K562 (cell line): ENCODE data around the gene DGCR8. TPM values are rescaled to one million over a fixed set of nuclear protein-coding genes. Genes with fewer than 3 reads are reported as not detected.
A peak's percentile ranks its signal among the peaks of the same experiment; 100 is the strongest.

ENCODE experiments used
- ARID2 ChIP-seq: fragments of 450-650 bp; IDR thresholded peaks from 2 replicates; pipeline ENCODE4 v1.6.1; 2017; ENCODE audit warnings: antibody characterized with exemption, mild to moderate bottlenecking
- CHD4 ChIP-seq: fragments of 200-600 bp; sonication (generic); IDR thresholded peaks from 3 replicates; pipeline ENCODE4 v1.6.1; 2012; ENCODE audit warnings: low read depth, mild to moderate bottlenecking, mixed read lengths, low read length, inconsistent platforms; ENCODE audit not compliant: insufficient read depth, insufficient replicate concordance, poor library complexity, severe bottlenecking
- FOXM1 ChIP-seq, 2 experiments: fragments of 450-650 bp in 1 of 2; sonication (generic) in 1 of 2; formaldehyde crosslinking in 1 of 2; IDR thresholded peaks; 2 replicates each; pipeline versions ENCODE4 v1.6.1 to v1.9.0; 2017 to 2022; ENCODE audit warnings: low read depth in 2 of 2, mild to moderate bottlenecking in 2 of 2, missing genetic modification reagents in 1 of 2, moderate library complexity in 1 of 2
- HBP1 ChIP-seq: fragments of 450-650 bp; formaldehyde crosslinking; IDR thresholded peaks from 2 replicates; pipeline ENCODE4 v1.4.0; 2022; ENCODE audit warnings: missing genetic modification characterization
- HIVEP1 ChIP-seq: fragments of 250-450 bp; sonication (Bioruptor Pico); IDR thresholded peaks from 2 replicates; pipeline ENCODE4 v1.4.0; 2020; ENCODE audit warnings: mild to moderate bottlenecking
- HNRNPLL ChIP-seq: fragments of 200-400 bp; formaldehyde crosslinking; IDR thresholded peaks from 2 replicates; pipeline ENCODE4 v1.6.1; 2017; ENCODE audit warnings: low read length, low read depth, mild to moderate bottlenecking; ENCODE audit not compliant: poor library complexity, severe bottlenecking
- HNRNPUL1 ChIP-seq: fragments of 200-400 bp; formaldehyde crosslinking; IDR thresholded peaks from 2 replicates; pipeline ENCODE4 v1.6.1; 2017; ENCODE audit warnings: low read length
- KDM5B ChIP-seq: fragments of 200-600 bp; sonication (generic); IDR thresholded peaks from 2 replicates; pipeline ENCODE4 v1.6.1; 2012; ENCODE audit warnings: low read depth, mild to moderate bottlenecking, moderate library complexity, low read length, control low read depth, inconsistent platforms; ENCODE audit not compliant: insufficient replicate concordance
- NFIX ChIP-seq: fragments of 250-450 bp; sonication (Bioruptor Pico); IDR thresholded peaks from 2 replicates; pipeline ENCODE4 v1.4.0; 2020; ENCODE audit warnings: low read depth, mild to moderate bottlenecking, moderate library complexity
- NR1H2 ChIP-seq: sonication (generic); formaldehyde crosslinking; IDR thresholded peaks from 2 replicates; pipeline ENCODE4 v1.4.0; 2020; ENCODE audit warnings: mild to moderate bottlenecking, missing genetic modification reagents
- RAD21 ChIP-seq, 2 experiments: fragments of 250-450 bp in 1 of 2; fragments of 450-650 bp in 1 of 2; sonication (Bioruptor Pico) in 1 of 2; formaldehyde crosslinking in 1 of 2; IDR thresholded peaks in 1 of 2; conservative IDR thresholded peaks in 1 of 2; 2 replicates each; pipeline versions ENCODE4 v1.4.0 to v1.8.0; 2020 to 2022; ENCODE audit warnings: mild to moderate bottlenecking in 2 of 2, moderate library complexity in 1 of 2
- SUPT5H ChIP-seq: fragments of 450-650 bp; IDR thresholded peaks from 2 replicates; pipeline ENCODE4 v1.6.1; 2016
- ZNF282 ChIP-seq: sonication (generic); formaldehyde crosslinking; IDR thresholded peaks from 2 replicates; pipeline ENCODE4 v1.8.1; 2023; ENCODE audit warnings: missing genetic modification reagents
- ZNF347 ChIP-seq: fragments of 450-650 bp; formaldehyde crosslinking; IDR thresholded peaks from 2 replicates; pipeline ENCODE4 v1.4.0; 2020; ENCODE audit warnings: low read depth, mild to moderate bottlenecking, moderate library complexity
- ZNF395 ChIP-seq: fragments of 200-800 bp; sonication (Bioruptor generic); IDR thresholded peaks from 2 replicates; pipeline ENCODE4 v1.6.1; 2017; ENCODE audit warnings: missing genetic modification characterization, missing compliant biosample characterization
- ZNF408 ChIP-seq: fragments of 250-450 bp; sonication (Bioruptor Pico); IDR thresholded peaks from 2 replicates; pipeline ENCODE4 v1.4.0; 2020; ENCODE audit warnings: low read depth, mild to moderate bottlenecking, moderate library complexity
- polyA plus RNA-seq, 8 experiments: library from polyadenylated mRNA; depleted of rRNA in 4 of 8; stranded (reverse) in 5 of 8; unstranded in 3 of 8; fragments of >200 nt; fragmentation: Nextera tagmentation in 2 of 8; fragmentation: Illumina TruSeq in 1 of 8; extraction: Ambion mirVana in 2 of 8; extraction: Trizol in 1 of 8; gene quantifications; 2 replicates each; pipeline versions ENCODE4 v1.2.1 to v1.2.3, GENCODE V29; 2011 to 2014; ENCODE audit warnings: inconsistent platforms in 1 of 8, missing spikeins in 1 of 8
- total RNA-seq, 7 experiments: library from RNA; depleted of rRNA in 6 of 7; stranded (reverse); fragments of >200 nt in 6 of 7; fragmentation: Illumina TruSeq in 2 of 7; extraction: Trizol in 2 of 7; gene quantifications; 2 replicates each; pipeline versions ENCODE4 v1.2.1 to v1.2.3, GENCODE V29; 2011 to 2021; ENCODE audit warnings: low replicate concordance in 1 of 7
- TF ChIP-seq, protein P1 (sequence below), 3 experiments: fragments of 200-800 bp in 1 of 3; fragments of 250-450 bp in 1 of 3; fragments of 450-650 bp in 1 of 3; sonication (Bioruptor Pico) in 1 of 3; sonication (Bioruptor generic) in 1 of 3; formaldehyde crosslinking in 1 of 3; IDR thresholded peaks; 2 replicates each; pipeline versions ENCODE4 v1.6.1 to v1.8.0; 2016 to 2022; ENCODE audit warnings: mild to moderate bottlenecking in 2 of 3, missing genetic modification characterization in 2 of 3, missing compliant biosample characterization in 1 of 3, moderate library complexity in 1 of 3
- TF ChIP-seq, protein P2 (sequence below): sonication (generic); formaldehyde crosslinking; IDR thresholded peaks from 2 replicates; pipeline ENCODE4 v1.5.0; 2020; ENCODE audit warnings: missing genetic modification reagents

Gene DGCR8
- total and polyA plus RNA-seq, 9 of the 15 experiments (the other 6 are each of a cell fraction or from before 2014, with no cell fraction given) = 5.9 to 144 (median 80.1) TPM

GRCh38 chr22:20080776-20081654, 974 bp downstream of the DGCR8 start (continued):
- TF ChIP-seq NFIX (CRISPR knock-in tag) (no peak; the same call in 1 of the 2 replicates), ZNF408 (0 out of 2 replicates have a peak, but pooled peaks have one; percentile 46), KDM5B (peak; percentile 79), FOXM1 (IDR thresholded peaks at IDR 0.05; ENCODE audit: low read depth) (no peak), FOXM1 (CRISPR knock-in tag; IDR thresholded peaks at IDR 0.05; ENCODE audit: low read depth) (no peak), CHD4 (peak; percentile 71), HNRNPUL1 (peak; percentile 78), NR1H2 (CRISPR knock-in tag) (no peak), ZNF282 (CRISPR knock-in tag) (no peak), ZNF395 (CRISPR knock-in tag) (no peak), HIVEP1 (peak; percentile 65; the same call in 1 of the 2 replicates), HBP1 (CRISPR knock-in tag) (peak; percentile 92), ZNF347 (CRISPR knock-in tag) (0 out of 2 replicates have a peak, but pooled peaks have one; percentile 24), HNRNPLL (peak; percentile 50), SUPT5H (no peak), ARID2 (no peak), RAD21 (CRISPR knock-in tag; conservative IDR thresholded peaks at IDR 0.05 in 1 of 2, IDR thresholded peaks at IDR 0.05 in 1 of 2) (peak in 1 of 2 experiments; percentile 30; a peak in 2 of 4 replicates)
- TF ChIP-seq, protein P1, sequence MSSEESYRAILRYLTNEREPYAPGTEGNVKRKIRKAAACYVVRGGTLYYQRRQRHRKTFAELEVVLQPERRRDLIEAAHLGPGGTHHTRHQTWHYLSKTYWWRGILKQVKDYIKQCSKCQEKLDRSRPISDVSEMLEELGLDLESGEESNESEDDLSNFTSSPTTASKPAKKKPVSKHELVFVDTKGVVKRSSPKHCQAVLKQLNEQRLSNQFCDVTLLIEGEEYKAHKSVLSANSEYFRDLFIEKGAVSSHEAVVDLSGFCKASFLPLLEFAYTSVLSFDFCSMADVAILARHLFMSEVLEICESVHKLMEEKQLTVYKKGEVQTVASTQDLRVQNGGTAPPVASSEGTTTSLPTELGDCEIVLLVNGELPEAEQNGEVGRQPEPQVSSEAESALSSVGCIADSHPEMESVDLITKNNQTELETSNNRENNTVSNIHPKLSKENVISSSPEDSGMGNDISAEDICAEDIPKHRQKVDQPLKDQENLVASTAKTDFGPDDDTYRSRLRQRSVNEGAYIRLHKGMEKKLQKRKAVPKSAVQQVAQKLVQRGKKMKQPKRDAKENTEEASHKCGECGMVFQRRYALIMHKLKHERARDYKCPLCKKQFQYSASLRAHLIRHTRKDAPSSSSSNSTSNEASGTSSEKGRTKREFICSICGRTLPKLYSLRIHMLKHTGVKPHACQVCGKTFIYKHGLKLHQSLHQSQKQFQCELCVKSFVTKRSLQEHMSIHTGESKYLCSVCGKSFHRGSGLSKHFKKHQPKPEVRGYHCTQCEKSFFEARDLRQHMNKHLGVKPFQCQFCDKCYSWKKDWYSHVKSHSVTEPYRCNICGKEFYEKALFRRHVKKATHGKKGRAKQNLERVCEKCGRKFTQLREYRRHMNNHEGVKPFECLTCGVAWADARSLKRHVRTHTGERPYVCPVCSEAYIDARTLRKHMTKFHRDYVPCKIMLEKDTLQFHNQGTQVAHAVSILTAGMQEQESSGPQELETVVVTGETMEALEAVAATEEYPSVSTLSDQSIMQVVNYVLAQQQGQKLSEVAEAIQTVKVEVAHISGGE (CRISPR knock-in tag; IDR thresholded peaks at IDR 0.05) = 0 out of 6 replicates have a peak, but pooled peaks of 1 of the 3 experiments have one; percentile 27
- TF ChIP-seq, protein P2, sequence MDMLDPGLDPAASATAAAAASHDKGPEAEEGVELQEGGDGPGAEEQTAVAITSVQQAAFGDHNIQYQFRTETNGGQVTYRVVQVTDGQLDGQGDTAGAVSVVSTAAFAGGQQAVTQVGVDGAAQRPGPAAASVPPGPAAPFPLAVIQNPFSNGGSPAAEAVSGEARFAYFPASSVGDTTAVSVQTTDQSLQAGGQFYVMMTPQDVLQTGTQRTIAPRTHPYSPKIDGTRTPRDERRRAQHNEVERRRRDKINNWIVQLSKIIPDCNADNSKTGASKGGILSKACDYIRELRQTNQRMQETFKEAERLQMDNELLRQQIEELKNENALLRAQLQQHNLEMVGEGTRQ (CRISPR knock-in tag) = no peak
